Trophoblast cell (in vitro differentiated cells and primary cell): ENCODE data around the gene PCNP.
"Not testable (repeated sequence)": the region's sequence is repeated elsewhere in the genome, so short reads cannot be mapped to it uniquely, and the experiment has no call there.

Experiments
- DNase-seq, 2 donors: peaks; one replicate each; pipeline ENCODE4 v3.0.0-alpha.2; 2016
- H2AFZ ChIP-seq: 2 replicates; pipeline ENCODE4 v1.6.1; 2013; ENCODE audit warnings: low read length, moderate library complexity, mild to moderate bottlenecking; ENCODE audit not compliant: insufficient read depth, poor library complexity
- H2AK5ac ChIP-seq: 2 replicates; pipeline ENCODE4 v1.6.1; 2013; ENCODE audit warnings: mild to moderate bottlenecking, low read length
- H2BK120ac ChIP-seq: 2 replicates; pipeline ENCODE4 v1.6.1; 2013; ENCODE audit warnings: low read length, mild to moderate bottlenecking, moderate library complexity; ENCODE audit not compliant: insufficient read depth, poor library complexity
- H2BK12ac ChIP-seq: 2 replicates; pipeline ENCODE4 v1.6.1; 2013; ENCODE audit warnings: mild to moderate bottlenecking, low read length, moderate library complexity
- H2BK5ac ChIP-seq: 2 replicates; pipeline ENCODE4 v1.6.1; 2013; ENCODE audit warnings: low read length, low read depth, moderate library complexity, mild to moderate bottlenecking; ENCODE audit not compliant: poor library complexity
- H3K14ac ChIP-seq: 2 replicates; pipeline ENCODE4 v1.6.1; 2013; ENCODE audit warnings: mild to moderate bottlenecking, low read length
- H3K18ac ChIP-seq: 2 replicates; pipeline ENCODE4 v1.6.1; 2013; ENCODE audit warnings: mild to moderate bottlenecking, low read length
- H3K23ac ChIP-seq: 2 replicates; pipeline ENCODE4 v1.6.1; 2013; ENCODE audit warnings: low read length
- H3K27ac ChIP-seq: 2 replicates; pipeline ENCODE4 v1.5.1; 2013; ENCODE audit warnings: low read depth, mild to moderate bottlenecking, inconsistent platforms, low read length, moderate library complexity
- H3K27me3 ChIP-seq: 2 replicates; pipeline ENCODE4 v1.6.1; 2013; ENCODE audit warnings: inconsistent platforms, mild to moderate bottlenecking, low read length, moderate library complexity; ENCODE audit not compliant: insufficient read depth
- H3K36me3 ChIP-seq, 2 experiments: 1 replicate in 1 of 2; 2 replicates in 1 of 2; pipeline ENCODE4 v1.6.1; 2013; ENCODE audit warnings: low read length in 2 of 2, mild to moderate bottlenecking in 2 of 2, moderate library complexity in 1 of 2; ENCODE audit not compliant: insufficient read depth in 2 of 2, control insufficient read depth in 1 of 2
- H3K4ac ChIP-seq: 2 replicates; pipeline ENCODE4 v1.6.1; 2013; ENCODE audit warnings: low read depth, mild to moderate bottlenecking, low read length, moderate library complexity
- H3K4me1 ChIP-seq, 2 experiments: 1 replicate in 1 of 2; 2 replicates in 1 of 2; pipeline ENCODE4 v1.6.1; 2013; ENCODE audit warnings: low read length in 2 of 2, mild to moderate bottlenecking in 2 of 2, moderate library complexity in 1 of 2; ENCODE audit not compliant: insufficient read depth in 2 of 2, control insufficient read depth in 1 of 2
- H3K4me2 ChIP-seq: 2 replicates; pipeline ENCODE4 v1.6.1; 2013; ENCODE audit warnings: inconsistent platforms, mild to moderate bottlenecking, low read length, moderate library complexity
- H3K4me3 ChIP-seq: 2 replicates; pipeline ENCODE4 v1.5.1; 2013; ENCODE audit warnings: mild to moderate bottlenecking, low read depth, low read length, inconsistent platforms
- H3K79me1 ChIP-seq: one replicate; pipeline ENCODE4 v1.6.1; 2013; ENCODE audit warnings: low read length
- H3K79me2 ChIP-seq: 2 replicates; pipeline ENCODE4 v1.6.1; 2013; ENCODE audit warnings: low read length, mild to moderate bottlenecking; ENCODE audit not compliant: control insufficient read depth, insufficient read depth, poor library complexity
- H3K9ac ChIP-seq: 2 replicates; pipeline ENCODE4 v1.6.1; 2013; ENCODE audit warnings: mild to moderate bottlenecking, low read length
- H3K9me3 ChIP-seq: 2 replicates; pipeline ENCODE4 v1.6.1; 2013; ENCODE audit warnings: low read depth, mild to moderate bottlenecking, control low read depth, inconsistent platforms, low read length; ENCODE audit not compliant: insufficient read depth
- H4K12ac ChIP-seq: 2 replicates; pipeline ENCODE4 v1.6.1; 2013; ENCODE audit warnings: low read depth, mild to moderate bottlenecking, low read length, moderate library complexity
- H4K8ac ChIP-seq: 2 replicates; pipeline ENCODE4 v1.6.1; 2013; ENCODE audit warnings: low read depth, mild to moderate bottlenecking, low read length, moderate library complexity
- H4K91ac ChIP-seq: one replicate; pipeline ENCODE4 v1.6.1; 2013; ENCODE audit warnings: low read depth, mild to moderate bottlenecking, low read length, moderate library complexity
- WGBS: extraction: QIAGEN DNeasy Blood & Tissue Kit; methylation state at CpG from one replicate; pipeline ENCODE4 v1.1.7; 2013; ENCODE audit warnings: missing lambda C conversion rate; ENCODE audit not compliant: insufficient read length, insufficient coverage; ENCODE audit errors: extremely low coverage; 5-methylcytosine and 5-hydroxymethylcytosine counted together

The PCNP gene

DNA sequence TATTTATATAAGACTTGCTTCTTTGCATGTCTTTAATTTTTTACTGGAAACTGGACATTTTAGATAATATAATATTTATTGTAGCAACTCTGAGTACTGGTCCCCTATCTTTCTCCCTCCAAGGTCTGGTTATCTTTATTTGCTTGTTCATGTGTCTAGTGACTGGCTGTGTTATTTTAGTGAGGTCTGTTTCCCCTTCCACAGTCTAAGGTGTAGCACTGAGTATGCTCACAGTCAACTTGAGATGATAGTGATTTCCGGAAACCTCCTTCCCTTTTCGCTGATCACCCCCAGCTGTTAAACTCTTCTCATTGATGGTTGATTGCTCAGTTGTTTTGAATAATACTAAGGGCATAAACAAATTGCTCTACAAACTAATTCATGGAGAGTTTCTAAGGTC, 37.0 kb downstream of the PCNP start:
- Histone ChIP-seq H2AK5ac (no peak overlapping the region), H2AFZ (no peak overlapping the region), H3K9me3 (no peaks in the 10 kb centered on the region), H3K4me3 (no peak overlapping the region), H2BK120ac (no peak overlapping the region), H4K8ac (no peak overlapping the region), H3K4me2 (no peak overlapping the region), H3K79me2 (no peaks in the 10 kb centered on the region), H3K14ac (no peak overlapping the region), H4K91ac (no peak overlapping the region), H3K4me1 (peaks cover 0 to 5% of the 10 kb centered on the region in 2 experiments), H2BK12ac (no peak overlapping the region), H3K23ac (no peak overlapping the region), H2BK5ac (no peak overlapping the region), H3K79me1 (peaks cover 3% of the 10 kb centered on the region), H3K27ac (no peak overlapping the region), H4K12ac (no peak overlapping the region), H3K27me3 (no peaks in the 10 kb centered on the region), H3K36me3 (no peaks in the 10 kb centered on the region), H3K4ac (no peak overlapping the region), H3K18ac (no peak overlapping the region), H3K9ac (no peak overlapping the region)
- WGBS: no CpG with 5 or more reads among the region's 2 CpGs
- DNase-seq: no peak

DNA sequence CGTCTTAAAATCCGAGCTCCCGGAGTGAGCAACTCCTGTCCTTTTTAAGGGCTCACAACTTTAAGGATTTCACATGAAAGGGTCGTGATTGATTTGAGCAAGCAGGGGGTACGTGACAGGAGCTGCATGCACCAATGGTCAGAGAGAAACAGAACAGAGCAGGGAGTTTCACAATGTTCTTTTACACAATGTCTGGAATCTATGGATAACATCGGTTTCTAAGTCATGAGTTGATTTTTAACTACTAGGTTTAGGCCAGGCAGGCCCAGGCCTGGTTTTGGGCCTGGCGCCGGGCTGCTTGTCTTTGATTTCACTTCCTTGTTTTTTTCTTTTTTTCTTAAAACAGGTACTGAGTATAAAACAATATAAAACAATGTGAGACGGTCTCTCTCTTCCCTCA, 39.0 kb downstream of the PCNP start:
- DNase-seq: peak in 1 of 2 donors; percentile 62
- H3K18ac ChIP-seq, H3K4me2 ChIP-seq, H2BK120ac ChIP-seq, H3K4me1 ChIP-seq, H3K9ac ChIP-seq, H3K79me1 ChIP-seq, H3K23ac ChIP-seq, H3K4me3 ChIP-seq, H3K79me2 ChIP-seq, H3K4ac ChIP-seq, H2AK5ac ChIP-seq, H4K12ac ChIP-seq, H2BK12ac ChIP-seq, H3K27me3 ChIP-seq, H3K14ac ChIP-seq, H2AFZ ChIP-seq, H3K36me3 ChIP-seq, H3K9me3 ChIP-seq: not testable (repeated sequence)
- Histone ChIP-seq H2BK5ac (peak overlapping the region; percentile 45), H4K8ac (peak overlapping the region; percentile 60), H3K27ac (peak overlapping the region; percentile 87), H4K91ac (peak overlapping the region; percentile 55)
- WGBS: no CpG with 5 or more reads among the region's 9 CpGs

DNA sequence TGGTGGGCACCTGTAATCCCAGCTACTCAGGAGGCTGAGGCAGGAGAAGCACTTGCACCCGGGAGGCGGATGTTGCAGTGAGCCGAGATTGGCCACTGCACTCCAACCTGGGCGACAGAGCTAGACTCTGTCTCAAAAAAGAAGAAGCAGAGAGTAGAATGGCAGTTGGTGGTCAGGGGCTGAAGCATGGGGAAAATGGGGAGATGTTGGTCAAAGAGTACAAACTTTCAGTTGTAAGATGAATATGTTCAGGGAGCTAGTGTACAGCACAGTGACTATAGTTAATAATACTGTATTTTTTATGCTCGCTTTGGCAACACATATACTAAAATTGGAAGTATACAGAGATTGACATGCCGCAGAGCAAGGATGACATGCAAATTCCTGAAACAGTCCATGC, 41.5 kb downstream of the PCNP start:
- peaks cover 0 to 5% of the 10 kb centered on the region in 2 experiments for H3K4me1 ChIP-seq
- H4K8ac ChIP-seq: no peak overlapping the region
- DNase-seq: no peak
- no peaks in the 10 kb centered on the region for H3K79me2 ChIP-seq
- H3K4me2 ChIP-seq: no peak overlapping the region
- H2AK5ac ChIP-seq: no peak overlapping the region
- no peak overlapping the region for H3K23ac ChIP-seq
- no peaks in the 10 kb centered on the region for H3K27me3 ChIP-seq
- no peak overlapping the region for H3K9ac ChIP-seq
- no peak overlapping the region for H4K12ac ChIP-seq
- H3K36me3 ChIP-seq: no peaks in the 10 kb centered on the region
- peak overlapping the region; percentile 24 for H4K91ac ChIP-seq
- no CpG with 5 or more reads among the region's 6 CpGs for WGBS
- H2AFZ ChIP-seq: no peak overlapping the region
- no peak overlapping the region for H3K14ac ChIP-seq
- H3K4ac ChIP-seq: no peak overlapping the region
- H3K9me3 ChIP-seq: no peaks in the 10 kb centered on the region
- H3K4me3 ChIP-seq: no peak overlapping the region
- H3K18ac ChIP-seq: no peak overlapping the region
- no peak overlapping the region for H3K27ac ChIP-seq
- peaks cover 3% of the 10 kb centered on the region for H3K79me1 ChIP-seq
- no peak overlapping the region for H2BK12ac ChIP-seq
- no peak overlapping the region for H2BK5ac ChIP-seq
- H2BK120ac ChIP-seq: no peak overlapping the region

DNA sequence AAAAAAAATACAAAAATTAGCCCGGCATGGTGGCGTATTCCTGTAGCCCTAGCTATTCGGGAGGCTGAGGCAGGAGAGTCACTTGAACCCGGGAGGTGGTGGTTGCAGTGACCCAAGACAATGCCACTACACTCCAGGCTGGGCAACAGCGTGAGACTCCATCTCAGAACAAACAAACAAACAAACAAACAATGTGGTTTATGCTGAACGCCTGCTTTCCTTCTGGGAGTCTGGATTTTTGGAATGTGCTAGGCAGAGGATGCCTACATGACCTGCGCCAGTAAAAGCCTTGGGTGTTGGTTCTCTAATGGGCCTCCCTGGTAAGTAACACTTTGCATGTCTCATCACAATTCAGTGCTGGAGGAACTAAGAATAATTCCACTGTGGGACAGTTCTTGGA, 43.5 kb downstream of the PCNP start:
- Histone ChIP-seq H3K9me3 (no peaks in the 10 kb centered on the region), H3K4me3 (no peak overlapping the region), H2AK5ac (no peak overlapping the region), H3K4ac (no peak overlapping the region), H2BK120ac (no peak overlapping the region), H4K8ac (no peak overlapping the region), H3K79me1 (peaks cover 3% of the 10 kb centered on the region), H2BK12ac (no peak overlapping the region), H3K18ac (no peak overlapping the region), H3K27me3 (no peaks in the 10 kb centered on the region), H3K23ac (no peak overlapping the region), H4K12ac (no peak overlapping the region), H4K91ac (no peak overlapping the region), H2BK5ac (no peak overlapping the region), H3K4me2 (no peak overlapping the region), H3K4me1 (peaks cover 0 to 4% of the 10 kb centered on the region in 2 experiments), H3K27ac (no peak overlapping the region), H3K9ac (no peak overlapping the region), H3K79me2 (no peaks in the 10 kb centered on the region), H2AFZ (no peak overlapping the region), H3K14ac (no peak overlapping the region), H3K36me3 (no peaks in the 10 kb centered on the region)
- WGBS: no CpG with 5 or more reads among the region's 7 CpGs
- DNase-seq: no peak
